ENCODE results near the gene PSMG3.
"Not testable (repeated sequence)": the region's sequence is repeated elsewhere in the genome, so short reads cannot be mapped to it uniquely, and the experiment has no call there.

Gene PSMG3

DNA sequence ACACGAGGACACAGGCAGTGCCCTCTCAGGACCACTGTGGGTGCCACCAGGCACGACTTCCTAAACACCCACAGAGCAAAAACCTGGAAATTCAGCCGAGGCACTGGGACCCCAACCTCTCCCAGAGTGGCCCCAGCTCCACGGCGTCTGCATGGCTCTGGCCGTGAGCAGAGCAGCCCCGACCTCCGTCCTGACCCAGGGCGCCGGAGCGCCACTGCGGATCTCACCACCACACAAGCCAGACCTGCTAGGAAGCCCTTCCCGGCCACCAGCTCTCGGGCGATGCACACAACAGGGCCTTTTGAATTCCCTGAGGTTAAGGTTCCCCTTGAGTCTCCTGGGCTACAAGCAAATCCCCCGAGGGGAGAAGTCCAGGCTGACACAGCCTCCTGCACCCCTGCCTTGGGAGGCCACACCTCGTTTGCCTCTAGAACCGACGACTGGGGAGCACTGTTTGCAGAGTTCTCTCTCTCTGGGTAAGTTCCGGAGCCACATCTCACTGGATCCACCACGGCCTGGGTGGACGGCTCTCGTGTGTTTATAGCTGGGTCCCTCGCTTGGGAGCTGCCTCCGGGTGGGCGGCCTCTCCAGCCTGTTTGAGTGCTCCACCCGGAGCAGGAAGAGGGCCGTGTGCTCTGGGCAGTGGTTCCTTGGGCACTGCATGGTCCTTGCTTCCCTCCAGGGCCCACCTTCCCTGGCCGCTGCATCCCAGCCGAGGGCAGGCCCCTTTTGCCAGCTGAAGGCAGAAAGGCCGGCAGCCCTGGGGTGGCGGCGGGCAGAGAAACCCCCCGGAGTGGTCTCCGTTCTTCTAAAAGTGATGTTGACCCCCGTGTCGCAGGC lies 15.5 kb upstream of the PSMG3 start:
- Histone ChIP-seq H2AFZ (no peak overlapping the region), H3K27ac (no peak overlapping the region), H3K79me2 (no peaks in the 10 kb centered on the region), H3K36me3 (ENCODE audit: control insufficient read depth, insufficient read depth, low read length) (no peaks in the 10 kb centered on the region), H3K4me3 (ENCODE audit: low read depth, low read length) (no peak overlapping the region), H3K4me1 (no peaks in the 10 kb centered on the region), H3K4me2 (ENCODE audit: low read length) (no peak overlapping the region), H3K9me3 (ENCODE audit: control insufficient read depth, low read length) (no peaks in the 10 kb centered on the region), H3K27me3 (ENCODE audit: control insufficient read depth, insufficient read depth, low read length) (no peaks in the 10 kb centered on the region), H3K9ac (no peak overlapping the region)
- TF ChIP-seq, protein P1, sequence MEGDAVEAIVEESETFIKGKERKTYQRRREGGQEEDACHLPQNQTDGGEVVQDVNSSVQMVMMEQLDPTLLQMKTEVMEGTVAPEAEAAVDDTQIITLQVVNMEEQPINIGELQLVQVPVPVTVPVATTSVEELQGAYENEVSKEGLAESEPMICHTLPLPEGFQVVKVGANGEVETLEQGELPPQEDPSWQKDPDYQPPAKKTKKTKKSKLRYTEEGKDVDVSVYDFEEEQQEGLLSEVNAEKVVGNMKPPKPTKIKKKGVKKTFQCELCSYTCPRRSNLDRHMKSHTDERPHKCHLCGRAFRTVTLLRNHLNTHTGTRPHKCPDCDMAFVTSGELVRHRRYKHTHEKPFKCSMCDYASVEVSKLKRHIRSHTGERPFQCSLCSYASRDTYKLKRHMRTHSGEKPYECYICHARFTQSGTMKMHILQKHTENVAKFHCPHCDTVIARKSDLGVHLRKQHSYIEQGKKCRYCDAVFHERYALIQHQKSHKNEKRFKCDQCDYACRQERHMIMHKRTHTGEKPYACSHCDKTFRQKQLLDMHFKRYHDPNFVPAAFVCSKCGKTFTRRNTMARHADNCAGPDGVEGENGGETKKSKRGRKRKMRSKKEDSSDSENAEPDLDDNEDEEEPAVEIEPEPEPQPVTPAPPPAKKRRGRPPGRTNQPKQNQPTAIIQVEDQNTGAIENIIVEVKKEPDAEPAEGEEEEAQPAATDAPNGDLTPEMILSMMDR (IDR thresholded peaks at IDR 0.05): no peak

DNA sequence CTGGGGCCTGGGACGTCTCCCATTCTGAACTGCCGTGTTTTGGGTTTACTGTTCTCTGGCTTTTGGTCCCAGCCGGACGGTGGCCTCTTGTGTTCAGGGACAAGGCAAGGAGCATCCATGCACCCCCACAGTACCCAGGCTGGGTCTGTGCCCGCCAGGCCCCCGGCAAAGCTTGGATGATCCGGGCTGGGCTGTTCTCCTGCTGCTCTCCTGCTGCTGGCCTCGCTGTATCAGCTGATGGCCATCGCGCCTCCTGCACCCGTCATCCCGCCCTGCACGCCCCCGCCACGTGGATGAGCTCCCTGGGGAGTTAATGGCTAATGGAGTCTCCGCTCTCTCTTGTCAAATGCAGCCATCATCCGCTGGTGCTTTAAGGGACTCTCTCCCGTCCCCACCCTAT lies 14.9 kb upstream of the PSMG3 start:
- no peaks in the 10 kb centered on the region for H3K9me3 ChIP-seq (ENCODE audit: control insufficient read depth, low read length)
- no peaks in the 10 kb centered on the region for H3K36me3 ChIP-seq (ENCODE audit: control insufficient read depth, insufficient read depth, low read length)
- H3K9ac ChIP-seq: no peak overlapping the region
- no peak overlapping the region for H2AFZ ChIP-seq
- H3K79me2 ChIP-seq: no peaks in the 10 kb centered on the region
- no peaks in the 10 kb centered on the region for H3K27me3 ChIP-seq (ENCODE audit: control insufficient read depth, insufficient read depth, low read length)
- H3K4me2 ChIP-seq (ENCODE audit: low read length): no peak overlapping the region
- no peaks in the 10 kb centered on the region for H3K4me1 ChIP-seq
- no peak overlapping the region for H3K27ac ChIP-seq
- H3K4me3 ChIP-seq (ENCODE audit: low read depth, low read length): no peak overlapping the region
- TF ChIP-seq, protein P1 (IDR thresholded peaks at IDR 0.05): no peak

DNA sequence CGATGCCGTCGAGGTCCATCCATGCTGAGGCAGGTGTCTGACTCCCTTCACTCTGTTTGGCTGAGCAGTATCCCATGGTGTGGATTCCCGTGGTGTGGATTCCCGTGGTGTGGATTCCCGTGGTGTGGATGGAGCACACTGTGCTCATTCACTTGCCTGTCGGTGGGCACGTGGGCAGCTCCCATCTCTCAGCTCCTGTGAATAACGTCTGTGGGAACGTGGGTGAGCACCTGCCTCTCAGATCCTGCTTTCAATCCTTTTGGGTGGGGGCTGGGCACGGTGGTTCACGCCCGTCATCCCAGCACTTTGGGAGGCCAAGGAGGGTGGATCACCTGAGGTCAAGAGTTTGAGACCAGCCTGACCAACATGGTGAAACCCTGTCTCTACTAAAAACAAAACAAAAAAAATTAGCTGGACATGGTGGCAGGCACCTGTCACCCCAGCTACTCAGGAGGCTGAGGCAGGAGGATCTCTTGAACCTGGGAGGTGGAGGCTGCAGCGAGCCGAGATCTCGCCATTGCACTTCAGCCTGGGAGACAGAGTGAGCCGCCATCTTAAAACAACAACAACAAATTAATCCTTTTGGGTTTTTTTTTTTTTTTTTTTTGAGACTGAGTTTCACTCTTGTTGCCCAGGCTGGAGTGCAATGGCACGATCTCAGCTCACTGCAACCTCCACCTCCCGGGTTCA lies 13.6 kb upstream of the PSMG3 start:
- not testable (repeated sequence) for H2AFZ ChIP-seq; H3K9me3 ChIP-seq (ENCODE audit: control insufficient read depth, low read length); H3K36me3 ChIP-seq (ENCODE audit: control insufficient read depth, insufficient read depth, low read length); H3K79me2 ChIP-seq; H3K9ac ChIP-seq; H3K27me3 ChIP-seq (ENCODE audit: control insufficient read depth, insufficient read depth, low read length); H3K4me2 ChIP-seq (ENCODE audit: low read length); H3K27ac ChIP-seq; H3K4me3 ChIP-seq (ENCODE audit: low read depth, low read length); H3K4me1 ChIP-seq

DNA sequence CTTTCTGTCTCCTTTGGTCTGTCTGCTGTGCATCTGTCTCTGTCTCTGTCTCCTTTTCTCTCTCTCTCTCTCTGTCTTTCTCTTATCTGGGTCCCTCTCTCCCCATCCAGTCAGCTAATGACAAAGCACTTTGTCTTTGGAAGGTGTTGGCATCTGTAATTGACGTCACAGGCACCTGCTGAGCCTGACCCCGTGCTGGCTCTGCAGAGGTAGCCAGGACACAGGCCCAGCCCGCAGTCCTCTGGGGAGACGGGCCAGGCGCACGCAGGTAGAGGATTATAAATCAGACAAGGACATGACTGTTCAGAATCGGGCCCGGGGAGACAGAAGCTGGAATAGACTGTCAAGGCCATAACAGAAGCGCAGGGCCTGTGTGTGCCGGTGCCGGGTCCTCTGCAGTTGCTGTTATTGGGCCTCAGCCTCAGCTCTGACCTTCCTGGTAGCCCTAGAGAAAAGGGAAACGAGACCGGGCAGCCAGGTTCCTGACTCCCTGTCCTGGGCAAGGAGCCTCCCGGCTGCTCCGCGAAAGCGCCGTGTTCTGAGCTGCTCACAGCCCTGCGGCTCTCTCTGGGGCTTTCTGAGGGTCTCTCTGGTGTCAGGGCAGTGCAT lies 10.7 kb upstream of the PSMG3 start:
- Histone ChIP-seq H3K4me3 (ENCODE audit: low read depth, low read length) (no peak overlapping the region), H3K27me3 (ENCODE audit: control insufficient read depth, insufficient read depth, low read length) (no peaks in the 10 kb centered on the region), H3K27ac (no peak overlapping the region), H3K79me2 (no peaks in the 10 kb centered on the region), H3K9me3 (ENCODE audit: control insufficient read depth, low read length) (no peaks in the 10 kb centered on the region), H3K4me2 (ENCODE audit: low read length) (no peak overlapping the region), H3K36me3 (ENCODE audit: control insufficient read depth, insufficient read depth, low read length) (no peaks in the 10 kb centered on the region), H2AFZ (no peak overlapping the region), H3K9ac (no peak overlapping the region), H3K4me1 (no peaks in the 10 kb centered on the region)
- TF ChIP-seq, protein P1 (IDR thresholded peaks at IDR 0.05): no peak
